SK-N-MC (cell line): ENCODE results near the gene DPYSL4.

Experiments used
- DNase-seq: peaks from one replicate; pipeline ENCODE4 v3.0.0-alpha.2; 2011; ENCODE audit warnings: low read depth, low spot score
- H3K27ac ChIP-seq: fragments of 200-600 bp; sonication (generic); 2 replicates; pipeline ENCODE4 v1.5.1; 2016; ENCODE audit warnings: mixed run types
- H3K36me3 ChIP-seq: fragments of 200-600 bp; sonication (generic); 2 replicates; pipeline ENCODE4 v1.6.1; 2017; ENCODE audit warnings: antibody characterized with exemption, low read length, mixed read lengths; ENCODE audit not compliant: insufficient read depth
- H3K4me3 ChIP-seq: fragments of 200-600 bp; sonication (generic); 2 replicates; pipeline ENCODE4 v1.5.1; 2016
- H3K9ac ChIP-seq: fragments of 200-600 bp; sonication (generic); 2 replicates; pipeline ENCODE4 v1.8.0; 2017; ENCODE audit warnings: mixed run types, mixed read lengths; ENCODE audit not compliant: insufficient read length
- H3K9me3 ChIP-seq: fragments of 200-600 bp; sonication (generic); 2 replicates; pipeline ENCODE4 v1.6.1; 2017; ENCODE audit warnings: low read depth, mild to moderate bottlenecking, antibody characterized with exemption, low read length, moderate library complexity, mixed read lengths
- EZH2 ChIP-seq: fragments of 200-600 bp; sonication (generic); IDR thresholded peaks from one replicate; pipeline ENCODE4 v1.6.1; 2017; ENCODE audit warnings: antibody characterized with exemption
- FOXP2 ChIP-seq: optimal IDR thresholded peaks from 2 replicates; pipeline ENCODE3; 2011; ENCODE audit warnings: mild to moderate bottlenecking, moderate library complexity; ENCODE audit not compliant: insufficient read depth; ENCODE audit errors: extremely low read length, control extremely low read depth
- POLR2AphosphoS5 ChIP-seq: IDR thresholded peaks from 2 replicates; pipeline ENCODE4 v1.6.1; 2012; ENCODE audit warnings: mild to moderate bottlenecking, low read depth, low read length, borderline replicate concordance

The DPYSL4 gene

GRCh38 chr10:132225073-132225848 is 38.5 kb downstream of the DPYSL4 start:
- no peak for TF ChIP-seq EZH2
- no peak for TF ChIP-seq FOXP2
- TF ChIP-seq POLR2AphosphoS5: no peak
- Histone ChIP-seq H3K4me3 (no peak overlapping the region), H3K9ac (no peak overlapping the region), H3K9me3 (no peaks in the 10 kb centered on the region), H3K27ac (no peak overlapping the region), H3K36me3 (no peaks in the 10 kb centered on the region)
- DNase-seq: no peak

GRCh38 chr10:132225849-132226205 is 39.1 kb downstream of the DPYSL4 start:
- Histone ChIP-seq H3K27ac (no peak overlapping the region), H3K9me3 (no peaks in the 10 kb centered on the region), H3K4me3 (no peak overlapping the region), H3K36me3 (no peaks in the 10 kb centered on the region), H3K9ac (no peak overlapping the region)
- no peak for DNase-seq
- TF ChIP-seq FOXP2: no peak
- no peak for TF ChIP-seq EZH2
- no peak for TF ChIP-seq POLR2AphosphoS5

- H3K36me3 ChIP-seq: no peaks in the 10 kb centered on the region
- no peak overlapping the region for H3K9ac ChIP-seq
- H3K9me3 ChIP-seq: no peaks in the 10 kb centered on the region
- H3K4me3 ChIP-seq: no peak overlapping the region
- TF ChIP-seq EZH2 (no peak), POLR2AphosphoS5 (no peak), FOXP2 (no peak)
- DNase-seq: no peak
- no peak overlapping the region for H3K27ac ChIP-seq
These were observed 40.0 kb downstream of the DPYSL4 start for GRCh38 chr10:132226586-132227405.

- no peak overlapping the region for H3K27ac ChIP-seq
- no peaks in the 10 kb centered on the region for H3K36me3 ChIP-seq
- no peak overlapping the region for H3K9ac ChIP-seq
- DNase-seq: no peak
- TF ChIP-seq EZH2 (no peak), FOXP2 (no peak), POLR2AphosphoS5 (no peak)
- no peaks in the 10 kb centered on the region for H3K9me3 ChIP-seq
- no peak overlapping the region for H3K4me3 ChIP-seq
These were observed 41.2 kb downstream of the DPYSL4 start for GRCh38 chr10:132227851-132228390.

GRCh38 chr10:132228616-132229015 is 41.9 kb downstream of the DPYSL4 start:
- no peaks in the 10 kb centered on the region for H3K9me3 ChIP-seq
- no peak overlapping the region for H3K27ac ChIP-seq
- no peak overlapping the region for H3K9ac ChIP-seq
- no peak overlapping the region for H3K4me3 ChIP-seq
- no peak for TF ChIP-seq EZH2
- TF ChIP-seq POLR2AphosphoS5: no peak
- TF ChIP-seq FOXP2: no peak
- no peaks in the 10 kb centered on the region for H3K36me3 ChIP-seq
- no peak for DNase-seq

GRCh38 chr10:132229096-132229495 is 42.3 kb downstream of the DPYSL4 start:
- Histone ChIP-seq H3K27ac (no peak overlapping the region), H3K4me3 (no peak overlapping the region), H3K9ac (no peak overlapping the region), H3K9me3 (no peaks in the 10 kb centered on the region), H3K36me3 (no peaks in the 10 kb centered on the region)
- no peak for DNase-seq
- no peak for TF ChIP-seq POLR2AphosphoS5
- no peak for TF ChIP-seq FOXP2
- TF ChIP-seq EZH2: no peak

GRCh38 chr10:132229834-132230556 is 43.2 kb downstream of the DPYSL4 start:
- no peak for DNase-seq
- no peaks in the 10 kb centered on the region for H3K9me3 ChIP-seq
- no peak overlapping the region for H3K27ac ChIP-seq
- no peak for TF ChIP-seq EZH2
- no peaks in the 10 kb centered on the region for H3K36me3 ChIP-seq
- no peak overlapping the region for H3K9ac ChIP-seq
- H3K4me3 ChIP-seq: no peak overlapping the region

- TF ChIP-seq EZH2 (no peak), POLR2AphosphoS5 (no peak), FOXP2 (no peak)
- DNase-seq: no peak
- Histone ChIP-seq H3K4me3 (no peak overlapping the region), H3K9ac (no peak overlapping the region), H3K36me3 (no peaks in the 10 kb centered on the region), H3K27ac (no peak overlapping the region), H3K9me3 (no peaks in the 10 kb centered on the region)
These were observed 43.9 kb downstream of the DPYSL4 start for GRCh38 chr10:132230557-132231210.
